ENCODE measurements around the gene C3orf52.

Gene C3orf52

DNA sequence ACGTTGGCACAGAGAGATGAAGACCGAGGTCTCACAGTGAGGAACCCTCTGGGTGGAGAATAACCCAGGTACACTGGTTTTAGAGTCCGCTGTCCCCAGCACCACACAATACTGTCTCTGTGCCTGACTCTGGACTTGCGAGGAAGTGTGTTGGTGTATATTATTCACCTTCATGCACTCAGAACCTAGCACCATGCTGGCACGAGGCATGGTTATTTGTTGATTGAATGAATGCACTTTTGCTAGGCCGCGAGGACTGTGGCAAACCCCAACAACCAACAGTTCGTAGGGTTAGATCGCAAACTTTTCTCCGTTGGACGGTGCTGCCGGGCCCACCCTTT is 484 bp upstream of the C3orf52 start:
- DNase-seq (ENCODE audit: low read depth in 2 of 3, low spot score in 1 of 3), result no peak

DNA sequence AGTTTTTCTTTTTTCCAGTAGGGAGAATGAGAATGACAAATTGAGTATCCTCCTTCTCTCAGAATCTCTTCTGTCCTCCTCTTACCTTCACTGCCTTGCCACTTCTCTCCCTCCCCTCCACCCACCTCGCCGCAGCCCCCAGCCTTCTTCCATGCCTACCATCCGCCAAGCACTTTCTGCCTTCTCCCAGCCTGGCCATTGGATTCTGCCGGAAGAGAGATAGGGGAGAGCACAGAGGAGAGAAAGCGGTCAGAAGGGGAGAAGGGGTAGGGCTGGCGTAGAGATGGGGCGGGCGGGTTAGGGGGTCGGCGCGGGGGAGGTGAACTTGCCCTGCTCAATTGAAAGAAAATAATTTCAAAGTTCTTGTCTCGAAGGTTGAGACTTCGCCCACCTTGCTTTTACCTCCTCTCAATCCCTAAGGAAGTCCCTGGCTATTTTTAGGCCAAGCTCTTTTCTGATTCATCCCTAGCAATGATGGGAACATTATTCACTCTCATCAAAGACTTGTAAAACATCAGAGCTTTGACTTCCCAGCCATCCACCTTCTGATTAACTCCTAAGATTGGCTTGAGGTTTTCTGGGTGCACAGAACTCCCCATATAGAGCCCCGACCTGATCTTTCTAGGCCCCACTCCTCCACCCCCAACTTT is 811 bp downstream of the C3orf52 start:
- no peak for DNase-seq (ENCODE audit: low read depth in 2 of 3, low spot score in 1 of 3)

DNA sequence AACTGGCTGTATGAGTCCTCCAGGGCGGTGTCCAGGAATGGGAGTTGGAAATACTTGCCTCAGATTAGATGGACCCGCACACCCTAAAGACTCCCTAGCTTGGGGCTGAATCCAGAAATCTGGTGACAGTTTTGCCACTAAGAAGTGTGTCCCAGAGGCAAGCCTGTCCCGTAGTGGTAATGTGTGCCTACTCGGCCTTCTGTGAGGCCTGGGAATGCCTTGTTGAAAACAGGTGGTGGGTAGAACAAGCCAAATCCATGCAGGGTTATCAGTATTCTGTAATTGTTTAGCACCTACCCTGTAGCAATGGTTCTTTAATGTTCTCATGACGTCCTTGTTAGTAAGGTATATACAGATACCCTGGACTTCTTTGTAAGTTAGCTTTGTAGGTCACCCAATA is 1.6 kb downstream of the C3orf52 start:
- DNase-seq (ENCODE audit: low read depth in 2 of 3, low spot score in 1 of 3), result no peak

DNA sequence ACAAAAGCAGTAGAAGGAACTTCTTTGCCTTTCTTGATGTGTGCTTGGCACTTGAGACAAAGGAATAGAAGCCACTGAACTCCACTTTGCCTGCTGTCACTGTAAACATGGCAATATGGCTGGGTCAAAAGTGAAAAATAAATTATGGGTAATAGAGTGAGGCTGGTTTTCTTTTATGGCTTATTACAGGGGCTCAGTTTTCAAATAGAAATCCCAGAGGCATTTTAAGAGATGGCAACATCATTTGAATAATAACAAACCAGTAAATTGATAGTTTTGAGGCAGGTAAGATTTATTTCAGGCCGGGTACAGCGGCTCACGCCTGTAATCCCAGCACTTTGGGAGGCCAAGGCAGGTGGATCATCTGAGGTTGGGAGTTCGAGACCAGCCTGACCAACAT is 2.8 kb downstream of the C3orf52 start:
- DNase-seq (ENCODE audit: low read depth in 2 of 3, low spot score in 1 of 3), result no peak

DNA sequence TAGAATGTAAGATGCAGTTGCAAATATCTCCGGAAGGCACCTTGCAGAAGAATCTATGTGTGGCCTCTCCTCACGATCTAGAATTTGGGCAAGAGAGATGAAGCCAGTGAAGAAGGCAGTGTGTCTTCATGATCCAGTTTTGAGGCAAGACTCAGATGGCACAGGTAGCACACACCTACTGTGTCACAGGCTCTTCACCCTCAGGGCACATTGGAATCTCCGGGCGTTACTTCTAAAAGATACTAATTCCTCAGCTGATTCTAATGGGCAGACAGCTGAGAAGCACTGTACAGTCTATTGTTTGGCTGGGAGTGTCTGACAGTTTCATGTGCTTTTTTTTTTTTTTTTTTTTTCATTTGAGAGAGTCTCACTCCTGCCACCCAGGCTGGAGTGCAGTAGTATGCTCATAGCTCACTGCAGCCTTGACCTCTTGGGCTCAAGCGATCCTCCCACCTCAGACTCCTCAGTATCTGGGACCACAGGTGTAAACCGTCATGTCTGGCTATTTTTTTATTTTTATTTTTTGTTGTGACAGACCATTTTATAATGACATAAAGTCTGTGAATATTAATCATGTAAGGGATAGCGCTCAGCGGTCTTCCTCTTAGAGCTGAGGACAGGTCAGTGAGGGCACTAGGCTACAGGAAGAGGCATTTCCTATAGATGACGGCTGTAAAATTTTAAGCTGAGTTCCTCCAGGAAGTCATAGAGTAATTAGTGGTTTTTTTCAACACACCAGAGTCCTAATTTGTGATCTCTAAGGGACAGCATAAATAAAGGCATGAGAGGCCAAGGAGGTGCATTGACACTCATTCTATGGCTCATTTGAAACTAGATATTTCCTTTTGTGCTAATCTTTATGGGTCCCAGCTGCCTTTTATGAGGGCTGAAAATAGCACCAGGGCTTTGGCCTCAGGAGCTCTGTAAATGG is 4.0 kb downstream of the C3orf52 start:
- DNase-seq (ENCODE audit: low read depth in 2 of 3, low spot score in 1 of 3), result no peak

DNA sequence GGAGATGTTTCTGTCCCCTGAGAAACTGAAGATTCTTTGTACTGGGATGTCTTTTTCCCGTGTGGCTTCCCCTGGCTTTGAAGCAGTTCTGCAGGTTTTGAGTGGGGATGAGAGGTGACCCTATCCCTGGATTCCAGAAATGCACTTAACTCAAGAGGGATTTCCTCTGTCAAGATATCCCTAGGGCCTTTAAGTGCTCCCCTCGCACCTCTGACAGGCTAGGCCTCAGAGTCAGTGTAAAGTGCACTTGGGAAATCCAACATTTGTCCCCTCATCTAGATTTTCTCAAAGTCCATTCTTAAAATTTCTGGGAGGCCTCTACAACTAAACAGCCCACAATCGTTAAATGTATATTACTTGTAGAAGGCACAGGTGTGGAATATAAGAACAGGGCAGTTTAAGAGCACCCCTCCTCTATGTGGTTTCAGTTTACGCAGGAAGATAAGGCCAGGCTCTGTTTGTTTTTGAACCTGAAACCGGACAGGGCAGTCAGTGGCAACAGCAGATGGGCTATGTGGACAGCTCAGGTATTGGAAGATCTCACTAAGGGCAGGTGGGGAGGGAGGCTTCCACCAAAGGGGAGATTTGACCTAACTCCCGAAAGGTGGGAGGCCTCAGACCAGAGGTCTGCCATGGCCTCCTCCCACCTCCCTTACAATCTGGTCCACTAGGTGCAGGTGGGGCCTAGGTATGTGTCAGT is 4.8 kb downstream of the C3orf52 start:
- DNase-seq (ENCODE audit: low read depth in 2 of 3, low spot score in 1 of 3), result no peak

DNA sequence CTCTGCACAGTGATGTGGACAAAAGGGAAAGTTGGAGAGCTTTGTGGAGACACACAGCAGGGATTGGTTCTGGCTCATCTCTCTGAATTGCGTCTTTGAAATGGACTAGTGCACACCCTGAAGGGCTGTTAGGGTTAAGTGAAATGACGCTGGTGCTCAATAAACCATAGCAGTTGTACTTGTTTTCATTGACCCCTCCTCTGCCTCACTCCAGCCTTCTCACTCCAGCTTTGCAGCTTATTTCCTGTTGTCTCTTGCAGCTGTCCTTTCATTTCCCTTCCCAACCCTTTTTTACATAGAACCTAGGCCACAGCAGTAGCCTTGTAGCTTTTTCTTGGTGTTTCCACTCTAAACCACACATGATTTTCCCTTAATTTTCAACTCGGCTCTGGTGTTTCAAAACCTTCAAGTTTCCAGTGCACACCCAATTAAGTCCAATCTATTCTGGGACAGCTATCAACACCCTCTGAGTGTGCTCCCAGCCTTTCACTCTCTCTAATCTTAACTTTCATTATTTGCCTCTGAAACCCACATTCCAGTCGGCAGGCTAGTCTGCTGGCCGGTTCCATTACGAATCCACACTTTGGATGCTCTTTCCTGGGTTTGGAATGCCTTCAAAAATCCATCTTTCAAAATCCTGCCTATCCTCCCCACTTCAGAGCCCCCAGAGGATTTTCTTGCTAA is 6.4 kb downstream of the C3orf52 start:
- no peak for DNase-seq (ENCODE audit: low read depth in 2 of 3, low spot score in 1 of 3)

DNA sequence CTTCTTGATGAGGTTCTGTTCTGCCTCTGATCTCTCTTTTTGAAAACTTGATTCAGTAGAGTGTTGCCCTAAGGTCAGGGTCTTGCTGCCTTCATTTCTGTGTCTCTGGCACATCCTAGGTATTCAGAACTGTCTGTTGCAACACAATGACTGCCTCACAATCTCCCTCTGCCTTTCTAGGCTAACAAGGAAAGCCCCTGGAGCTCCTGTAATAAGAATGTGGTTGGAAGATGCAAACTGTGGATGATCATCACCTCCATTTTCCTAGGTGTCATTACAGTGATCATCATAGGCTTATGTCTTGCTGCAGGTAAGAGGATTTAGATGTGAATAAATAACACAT is 7.0 kb downstream of the C3orf52 start:
- DNase-seq (ENCODE audit: low read depth in 2 of 3, low spot score in 1 of 3), result no peak

DNA sequence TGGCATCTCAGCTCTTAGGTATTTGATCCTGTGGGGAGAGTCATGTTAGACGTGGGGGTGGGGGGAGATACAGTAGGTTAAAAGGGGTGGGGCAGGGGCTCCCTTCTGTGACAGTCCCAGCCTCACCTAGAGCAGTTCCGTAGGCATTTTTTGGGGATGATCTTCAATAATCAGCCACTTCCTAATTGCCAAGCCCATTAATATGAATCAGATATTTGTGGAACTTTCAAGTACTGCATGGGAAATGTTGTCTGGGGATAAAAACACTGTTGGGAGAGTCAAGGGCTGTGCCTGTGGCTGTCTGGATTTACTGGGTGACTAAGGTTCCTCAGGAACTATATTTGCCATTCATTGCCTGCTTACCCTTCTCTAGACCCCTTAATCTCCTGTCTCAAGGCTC is 9.5 kb downstream of the C3orf52 start:
- no peak for DNase-seq (ENCODE audit: low read depth in 2 of 3, low spot score in 1 of 3)

DNA sequence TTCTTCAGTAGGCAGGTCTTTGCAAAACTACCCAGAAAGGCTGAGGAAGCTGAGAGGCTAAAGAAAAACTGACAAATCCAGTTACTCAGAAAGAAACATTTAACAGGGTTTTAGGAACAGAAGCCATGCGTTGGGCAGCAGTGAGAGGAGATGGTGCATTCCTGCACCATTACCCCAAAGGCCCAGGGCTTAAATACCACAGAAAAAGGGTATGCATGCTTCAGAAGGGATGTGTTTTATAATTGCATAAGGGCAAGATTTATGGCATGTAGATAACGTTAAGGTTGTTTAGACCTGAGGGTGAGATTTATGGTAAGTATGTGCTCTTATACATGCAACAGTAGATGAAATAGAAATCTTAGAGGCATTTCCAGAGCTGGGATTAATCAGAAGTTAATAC is 10.0 kb downstream of the C3orf52 start:
- DNase-seq (ENCODE audit: low read depth in 2 of 3, low spot score in 1 of 3), result no peak

DNA sequence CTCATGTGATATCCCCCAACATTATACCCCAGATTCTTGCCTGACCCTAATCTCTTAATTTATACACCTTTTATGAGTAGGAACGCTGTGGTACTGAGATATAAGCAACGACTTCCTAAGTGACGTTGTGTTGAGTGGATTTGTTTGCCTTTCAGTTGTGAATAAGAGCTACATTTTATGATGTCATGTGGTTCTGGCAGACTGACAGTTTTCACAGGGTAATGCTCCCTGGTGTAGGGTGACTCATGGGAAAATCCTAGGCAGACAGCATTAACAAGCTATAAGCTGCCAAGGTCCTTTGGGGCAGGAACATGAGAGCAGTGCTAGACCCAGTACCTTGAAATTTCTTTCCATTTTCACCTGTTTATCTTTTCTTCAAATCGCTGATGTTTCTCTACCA is 11.2 kb downstream of the C3orf52 start:
- peak in 1 of 3 donors; percentile 38 for DNase-seq (ENCODE audit: low read depth in 2 of 3, low spot score in 1 of 3)

DNA sequence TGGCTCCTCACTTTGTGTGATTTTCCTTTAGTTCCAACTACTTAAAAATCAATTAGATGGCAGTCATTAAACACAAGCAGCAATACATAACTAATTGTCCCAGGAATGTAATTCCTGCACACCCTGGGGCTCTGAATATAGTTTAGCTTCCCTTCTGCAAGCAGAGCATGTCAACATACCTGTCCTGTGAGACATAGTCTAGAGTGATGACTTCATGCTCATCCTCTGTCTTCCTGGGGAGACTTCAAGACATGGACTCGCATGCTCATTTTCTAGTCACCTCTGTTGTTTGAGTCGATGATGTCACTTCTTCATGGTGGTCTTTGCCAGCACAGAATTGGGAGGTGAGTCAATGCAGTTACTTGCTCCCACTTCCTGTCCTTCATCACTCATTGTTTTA is 15.7 kb downstream of the C3orf52 start:
- DNase-seq (ENCODE audit: low read depth in 2 of 3, low spot score in 1 of 3), result no peak

DNA sequence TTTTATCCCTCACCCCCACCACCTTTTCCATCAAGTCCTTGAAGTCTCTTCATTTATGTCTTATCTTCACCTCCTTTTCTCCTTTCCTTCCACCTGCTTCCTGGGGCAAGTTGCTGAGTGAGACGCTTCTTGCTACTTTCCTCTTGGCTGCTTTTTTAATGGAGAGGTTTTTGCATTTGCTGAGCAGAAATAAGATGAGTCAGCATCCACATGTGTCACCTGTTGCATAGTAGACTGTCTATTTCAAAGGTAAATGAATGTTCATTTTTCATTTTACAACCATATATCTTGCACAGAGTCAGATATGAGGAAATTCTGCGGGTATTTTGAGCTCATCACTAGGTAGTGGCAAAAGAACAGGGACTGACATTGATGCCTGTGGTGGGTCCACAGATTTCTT is 18.6 kb downstream of the C3orf52 start:
- DNase-seq (ENCODE audit: low read depth in 2 of 3, low spot score in 1 of 3), result no peak

DNA sequence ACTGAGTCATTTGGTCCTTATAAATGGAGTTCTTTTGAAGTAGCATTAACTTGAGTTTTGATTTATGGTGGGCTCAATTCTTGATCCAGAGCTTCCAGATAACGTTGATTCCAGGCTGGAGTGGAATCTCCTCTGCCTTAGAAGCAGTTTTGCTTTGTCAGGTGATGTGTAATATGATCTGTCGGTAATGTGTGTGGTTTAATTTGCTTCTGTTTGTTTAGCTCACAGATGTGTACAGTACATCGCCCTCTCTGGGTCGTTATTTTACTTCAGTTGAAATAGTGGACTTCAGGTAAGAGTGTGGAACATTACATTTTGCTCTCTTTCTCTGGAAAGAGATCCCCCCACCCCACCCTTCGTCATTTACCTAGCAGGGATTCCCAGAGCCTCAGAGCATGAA is 23.1 kb downstream of the C3orf52 start:
- no peak for DNase-seq (ENCODE audit: low read depth in 2 of 3, low spot score in 1 of 3)

DNA sequence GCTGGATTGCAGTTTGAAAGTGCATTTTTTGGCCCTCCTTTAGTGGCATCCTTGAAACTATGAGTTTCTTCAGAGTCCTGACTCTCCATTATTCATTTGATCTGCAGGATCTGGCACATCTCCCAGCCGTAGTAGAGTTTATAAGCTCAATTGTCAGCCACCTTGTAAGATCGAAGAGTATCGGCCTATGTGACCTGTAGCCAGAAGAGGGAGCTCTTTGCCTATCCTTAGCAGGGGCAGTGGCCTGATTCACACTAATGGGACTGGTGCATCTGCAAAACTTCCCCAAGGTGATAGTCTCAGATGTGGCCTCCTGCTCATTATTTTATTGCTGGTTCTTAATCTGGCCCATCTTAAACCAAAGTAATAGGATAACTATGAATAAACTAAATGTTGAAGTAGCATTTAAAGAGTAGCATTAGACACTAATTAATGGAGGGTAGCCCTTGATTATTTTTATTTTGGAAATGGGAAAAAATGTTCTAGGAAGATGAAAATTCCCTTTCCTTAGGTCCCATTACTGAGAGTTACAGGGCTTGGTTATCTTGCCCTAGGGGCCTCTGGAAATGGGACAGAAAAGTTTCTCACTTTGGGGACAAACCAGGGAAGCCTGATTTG is 25.7 kb downstream of the C3orf52 start:
- peak; percentile 33 to 58 (median 39) for DNase-seq (ENCODE audit: low read depth in 2 of 3, low spot score in 1 of 3)

DNA sequence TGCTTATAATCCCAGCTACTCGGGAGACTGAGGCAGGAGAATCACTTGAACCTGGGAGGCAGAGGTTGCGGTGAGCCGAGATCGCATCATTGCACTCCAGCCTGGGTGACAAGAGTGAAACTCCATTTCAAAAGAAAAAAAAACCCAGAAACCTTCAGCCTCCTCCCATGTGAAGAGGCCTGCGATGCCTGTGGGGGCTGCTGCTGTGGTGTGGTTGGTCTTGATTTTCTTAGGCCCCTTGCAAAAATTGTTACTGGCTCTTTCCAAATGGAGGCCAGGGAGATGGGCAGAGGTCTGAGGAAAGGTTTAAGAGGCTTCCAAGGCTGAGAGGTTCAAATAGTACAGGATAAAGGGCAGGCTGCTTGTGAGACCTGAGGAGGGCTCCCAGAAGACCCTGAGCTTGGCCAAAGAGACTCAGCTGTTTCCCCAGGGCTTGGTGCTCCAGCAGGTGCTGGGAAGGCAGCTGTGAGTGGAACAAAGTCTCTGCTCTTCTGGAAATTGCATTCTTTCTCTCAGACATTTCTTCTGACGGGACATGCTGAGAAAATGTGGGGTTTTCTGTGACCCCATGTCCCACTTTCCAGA is 28.5 kb downstream of the C3orf52 start:
- no peak for DNase-seq (ENCODE audit: low read depth in 2 of 3, low spot score in 1 of 3)

DNA sequence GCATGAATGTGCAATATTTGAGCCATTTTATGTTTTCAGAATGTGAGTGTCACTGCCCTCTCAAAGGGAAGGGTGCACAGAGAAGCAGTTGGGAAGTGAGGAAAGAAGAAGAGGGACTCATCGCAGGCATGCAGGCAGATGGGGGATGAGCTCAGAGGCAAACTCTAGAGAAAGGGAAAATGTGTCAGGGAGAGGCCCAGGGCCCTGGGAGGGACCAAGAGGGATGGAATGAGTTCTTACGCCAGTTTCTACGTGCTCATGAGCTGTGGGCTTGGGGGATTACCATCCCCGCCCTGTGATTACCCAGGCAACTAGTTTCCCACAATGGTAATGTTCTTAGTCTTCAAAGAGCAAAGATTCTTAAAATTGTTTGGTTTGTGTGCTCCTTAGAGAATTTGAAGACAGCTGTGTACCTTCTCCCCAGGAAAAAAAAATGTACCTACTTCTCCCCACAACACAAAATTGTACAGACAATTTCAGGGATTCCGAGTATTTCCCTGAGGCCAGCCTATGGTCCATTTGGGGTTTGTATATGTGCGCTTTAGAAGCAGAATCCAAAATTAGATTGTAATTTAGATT is 29.1 kb downstream of the C3orf52 start:
- DNase-seq (ENCODE audit: low read depth in 2 of 3, low spot score in 1 of 3), result no peak

DNA sequence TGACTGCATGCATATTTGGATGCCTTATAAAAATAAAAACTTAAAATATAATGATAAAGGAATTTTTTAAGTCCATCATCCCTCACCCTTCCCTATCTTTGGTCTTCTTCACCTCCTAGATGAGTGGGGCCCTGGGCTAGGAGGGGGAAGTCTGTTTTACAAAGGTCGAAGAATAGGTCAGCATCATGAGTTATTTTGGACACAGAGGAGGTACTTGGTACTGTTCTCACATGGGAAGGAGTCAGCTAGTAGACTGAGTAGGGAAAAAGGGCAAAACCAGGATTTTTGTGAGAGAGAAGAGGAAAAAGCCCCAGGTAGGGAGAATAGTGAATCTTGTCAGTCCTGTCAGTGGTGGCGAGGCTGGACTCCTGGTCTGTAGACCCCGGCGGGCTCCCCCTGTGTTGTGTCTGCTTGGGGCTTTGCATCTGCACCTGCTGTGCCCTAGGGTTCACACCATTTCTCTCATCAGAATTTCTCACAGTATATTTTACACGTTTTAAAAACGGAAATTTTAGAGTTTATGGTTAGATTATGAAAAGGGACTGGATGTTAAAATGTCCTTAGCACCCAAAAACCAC is 29.7 kb downstream of the C3orf52 start:
- no peak for DNase-seq (ENCODE audit: low read depth in 2 of 3, low spot score in 1 of 3)

DNA sequence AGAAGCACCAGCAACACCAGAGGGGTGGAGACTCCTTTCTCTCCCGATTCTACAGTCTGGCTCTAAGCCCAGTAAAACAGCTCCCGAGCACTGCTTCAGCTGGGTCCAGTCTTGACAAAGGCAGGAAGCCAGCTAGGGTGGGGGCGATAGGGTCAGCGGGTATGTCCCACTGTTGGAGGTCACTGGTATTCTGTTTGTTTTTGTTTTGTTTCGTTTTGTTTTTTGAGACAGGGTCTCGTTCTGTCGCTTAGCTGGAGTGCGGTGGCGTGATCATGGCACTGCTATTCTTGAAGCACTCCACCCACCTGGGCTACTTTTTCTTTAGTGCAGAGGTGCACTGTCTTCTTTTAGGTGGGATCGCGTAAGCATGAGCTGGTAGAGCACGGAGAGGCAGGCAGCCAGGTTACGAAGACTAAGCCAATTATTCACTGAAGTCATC is 30.6 kb downstream of the C3orf52 start:
- DNase-seq (ENCODE audit: low read depth in 2 of 3, low spot score in 1 of 3), result no peak

DNA sequence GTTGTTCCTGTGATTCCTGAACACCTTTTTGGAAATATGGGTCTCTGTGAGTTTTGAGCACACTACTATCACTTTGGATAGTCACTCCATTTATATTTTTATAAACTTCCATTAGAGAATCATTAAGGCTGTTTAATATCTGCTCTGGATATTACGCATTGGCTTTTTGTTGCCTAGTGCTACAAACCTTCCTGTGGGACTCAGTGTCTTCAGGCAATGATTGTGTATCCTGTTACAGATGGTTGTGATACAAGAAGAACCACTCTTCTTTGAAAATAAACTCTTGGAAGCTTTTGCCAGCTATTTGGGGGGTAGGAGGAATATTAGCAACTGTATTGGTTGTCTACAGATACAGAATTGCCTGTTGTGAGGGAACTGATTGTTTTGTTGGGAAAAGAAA is 31.2 kb downstream of the C3orf52 start:
- DNase-seq (ENCODE audit: low read depth in 2 of 3, low spot score in 1 of 3), result no peak

All from stimulated activated CD4-positive, alpha-beta T cell treated with anti-CD3 and anti-CD28 coated beads, Interleukin-12 subunit alpha, Interleukin-12 subunit beta, amount 100 ng/mL, for 48 hours (primary cell).